ENCODE data around the gene ATL1. TPM values are rescaled to one million over a fixed set of nuclear protein-coding genes. Genes with fewer than 3 reads are reported as not detected.
"Not testable (repeated sequence)": the region's sequence is repeated elsewhere in the genome, so short reads cannot be mapped to it uniquely, and the experiment has no call there.

ATL1 gene
- total and polyA plus RNA-seq, 2 donors, result 1.5 to 2.6 TPM

GRCh38 chr14:50619569-50620141 is 59.7 kb downstream of the ATL1 start:
- H3K9me3 ChIP-seq (ENCODE audit: control insufficient read depth in 2 of 2, insufficient read depth in 1 of 2, low read length in 1 of 2), result no peaks in the 10 kb centered on the region
- DNase-seq (ENCODE audit: low read depth in 6 of 9, low spot score in 9 of 9), result peak in 7 of 9 donors; percentile 2 to 49 (median 6)
- H3K27me3 ChIP-seq (ENCODE audit: control insufficient read depth in 2 of 2, insufficient read depth in 1 of 2, low read length in 1 of 2), result no peaks in the 10 kb centered on the region
- H3K4me1 ChIP-seq (ENCODE audit: control insufficient read depth in 2 of 2, insufficient read depth in 2 of 2, low read length in 2 of 2), result no peaks in the 10 kb centered on the region
- WGBS, result 95% methylated on average over 5 of the region's 5 CpGs
- H3K36me3 ChIP-seq (ENCODE audit: control insufficient read depth in 2 of 2, insufficient read depth in 2 of 2, low read length in 1 of 2), result no peaks in the 10 kb centered on the region
- no peak overlapping the region for H3K27ac ChIP-seq (ENCODE audit: low read depth in 1 of 2, low read length in 1 of 2)
- H3K4me3 ChIP-seq (ENCODE audit: low read length in 2 of 2), result no peak overlapping the region

DNA sequence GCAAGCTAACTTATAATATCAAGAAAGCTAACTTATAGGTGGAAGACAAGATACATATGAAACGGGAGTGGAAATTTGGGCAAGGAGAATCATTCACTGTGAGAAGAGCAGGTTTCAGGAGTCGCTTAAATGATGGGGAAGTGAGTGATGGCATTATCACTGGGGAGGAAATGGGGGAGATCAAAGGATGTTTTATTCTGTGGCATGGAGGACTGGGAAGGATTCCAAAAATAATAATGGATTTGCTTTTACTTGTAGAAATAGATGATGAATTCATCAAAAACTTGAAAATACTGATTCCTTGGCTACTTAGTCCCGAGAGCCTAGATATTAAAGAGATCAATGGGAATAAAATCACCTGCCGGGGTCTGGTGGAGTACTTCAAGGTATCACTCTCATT is 60.4 kb downstream of the ATL1 start:
- no peaks in the 10 kb centered on the region for H3K27me3 ChIP-seq (ENCODE audit: control insufficient read depth in 2 of 2, insufficient read depth in 1 of 2, low read length in 1 of 2)
- no peaks in the 10 kb centered on the region for H3K9me3 ChIP-seq (ENCODE audit: control insufficient read depth in 2 of 2, insufficient read depth in 1 of 2, low read length in 1 of 2)
- DNase-seq (ENCODE audit: low read depth in 6 of 9, low spot score in 9 of 9), result no peak
- no peaks in the 10 kb centered on the region for H3K4me1 ChIP-seq (ENCODE audit: control insufficient read depth in 2 of 2, insufficient read depth in 2 of 2, low read length in 2 of 2)
- WGBS, result 96% methylated on average over 4 of the region's 4 CpGs
- no peaks in the 10 kb centered on the region for H3K36me3 ChIP-seq (ENCODE audit: control insufficient read depth in 2 of 2, insufficient read depth in 2 of 2, low read length in 1 of 2)
- H3K4me3 ChIP-seq (ENCODE audit: low read length in 2 of 2), result no peak overlapping the region
- H3K27ac ChIP-seq (ENCODE audit: low read depth in 1 of 2, low read length in 1 of 2), result no peak overlapping the region

DNA sequence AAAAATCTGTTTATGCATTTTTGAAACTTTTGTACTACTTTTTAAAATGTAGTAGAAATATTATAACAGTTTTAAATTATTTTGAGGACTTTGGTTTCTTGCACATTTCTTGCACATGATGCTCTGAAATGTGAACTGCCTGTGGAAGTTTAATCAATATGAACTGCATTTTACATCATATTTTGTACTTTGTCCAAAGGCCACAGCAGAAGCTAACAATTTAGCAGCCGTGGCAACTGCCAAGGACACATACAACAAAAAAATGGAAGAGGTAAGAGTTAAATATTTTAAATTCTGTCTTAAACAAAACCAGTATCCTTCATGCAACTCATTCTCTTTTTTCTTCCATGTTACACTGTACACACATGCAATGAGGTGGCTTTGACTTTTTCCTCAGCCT is 63.0 kb downstream of the ATL1 start:
- Histone ChIP-seq H3K4me3 (ENCODE audit: low read length in 2 of 2) (no peak overlapping the region), H3K36me3 (ENCODE audit: control insufficient read depth in 2 of 2, insufficient read depth in 2 of 2, low read length in 1 of 2) (no peaks in the 10 kb centered on the region), H3K27ac (ENCODE audit: low read depth in 1 of 2, low read length in 1 of 2) (no peak overlapping the region), H3K27me3 (ENCODE audit: control insufficient read depth in 2 of 2, insufficient read depth in 1 of 2, low read length in 1 of 2) (no peaks in the 10 kb centered on the region), H3K9me3 (ENCODE audit: control insufficient read depth in 2 of 2, insufficient read depth in 1 of 2, low read length in 1 of 2) (no peaks in the 10 kb centered on the region), H3K4me1 (ENCODE audit: control insufficient read depth in 2 of 2, insufficient read depth in 2 of 2, low read length in 2 of 2) (no peaks in the 10 kb centered on the region)
- DNase-seq (ENCODE audit: low read depth in 6 of 9, low spot score in 9 of 9), result no peak
- 99% methylated on average over 1 of the region's 1 CpG for WGBS

DNA sequence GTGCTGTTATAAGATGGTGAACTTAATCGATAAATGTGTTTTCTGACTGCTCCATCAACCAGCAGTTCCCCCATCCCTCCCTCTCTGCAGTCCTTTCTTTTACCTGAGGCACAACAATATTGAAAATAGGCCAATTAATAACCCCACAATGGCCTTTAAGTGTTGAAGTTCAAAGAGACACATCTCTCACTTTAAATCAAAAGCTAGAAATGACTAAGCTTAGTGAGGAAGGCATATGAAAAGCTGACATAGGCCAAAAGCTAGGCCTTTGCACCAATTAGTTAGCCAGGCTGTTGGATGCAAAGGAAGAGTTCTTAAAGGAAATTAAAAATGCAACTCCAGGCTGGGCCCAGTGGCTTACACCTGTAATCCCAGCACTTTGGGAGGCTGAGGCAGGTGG is 64.5 kb downstream of the ATL1 start:
- no peaks in the 10 kb centered on the region for H3K27me3 ChIP-seq (ENCODE audit: control insufficient read depth in 2 of 2, insufficient read depth in 1 of 2, low read length in 1 of 2)
- no peaks in the 10 kb centered on the region for H3K4me1 ChIP-seq (ENCODE audit: control insufficient read depth in 2 of 2, insufficient read depth in 2 of 2, low read length in 2 of 2)
- H3K4me3 ChIP-seq (ENCODE audit: low read length in 2 of 2), result no peak overlapping the region
- H3K27ac ChIP-seq (ENCODE audit: low read depth in 1 of 2, low read length in 1 of 2), result no peak overlapping the region
- no peaks in the 10 kb centered on the region for H3K9me3 ChIP-seq (ENCODE audit: control insufficient read depth in 2 of 2, insufficient read depth in 1 of 2, low read length in 1 of 2)
- 99% methylated on average over 1 of the region's 1 CpG for WGBS
- no peak for DNase-seq (ENCODE audit: low read depth in 6 of 9, low spot score in 9 of 9)
- H3K36me3 ChIP-seq (ENCODE audit: control insufficient read depth in 2 of 2, insufficient read depth in 2 of 2, low read length in 1 of 2), result no peaks in the 10 kb centered on the region

DNA sequence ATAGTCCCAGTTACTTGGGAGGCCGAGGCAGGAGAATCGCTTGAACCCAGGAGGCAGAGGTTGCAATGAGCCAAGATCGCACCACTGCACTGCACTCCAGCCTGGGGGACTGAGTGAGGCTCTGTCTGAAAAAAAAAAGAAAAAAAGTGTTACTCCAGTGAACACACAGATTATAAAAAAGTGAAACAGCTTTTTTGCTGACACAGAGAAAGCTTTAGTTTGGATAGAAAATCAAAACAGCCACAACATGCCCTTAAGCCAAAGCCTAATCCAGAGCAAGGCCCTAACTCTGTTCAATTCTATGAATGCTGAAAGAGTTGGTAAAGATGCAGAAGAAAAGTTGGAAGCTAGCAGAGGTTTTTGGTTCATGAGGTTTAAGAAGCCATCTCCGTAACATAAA is 65.0 kb downstream of the ATL1 start:
- H3K27ac ChIP-seq (ENCODE audit: low read depth in 1 of 2, low read length in 1 of 2); H3K4me1 ChIP-seq (ENCODE audit: control insufficient read depth in 2 of 2, insufficient read depth in 2 of 2, low read length in 2 of 2); H3K4me3 ChIP-seq (ENCODE audit: low read length in 2 of 2); H3K27me3 ChIP-seq (ENCODE audit: control insufficient read depth in 2 of 2, insufficient read depth in 1 of 2, low read length in 1 of 2); H3K9me3 ChIP-seq (ENCODE audit: control insufficient read depth in 2 of 2, insufficient read depth in 1 of 2, low read length in 1 of 2); H3K36me3 ChIP-seq (ENCODE audit: control insufficient read depth in 2 of 2, insufficient read depth in 2 of 2, low read length in 1 of 2); DNase-seq (ENCODE audit: low read depth in 6 of 9, low spot score in 9 of 9): not testable (repeated sequence)
- WGBS, result 100% methylated on average over 4 of the region's 4 CpGs

DNA sequence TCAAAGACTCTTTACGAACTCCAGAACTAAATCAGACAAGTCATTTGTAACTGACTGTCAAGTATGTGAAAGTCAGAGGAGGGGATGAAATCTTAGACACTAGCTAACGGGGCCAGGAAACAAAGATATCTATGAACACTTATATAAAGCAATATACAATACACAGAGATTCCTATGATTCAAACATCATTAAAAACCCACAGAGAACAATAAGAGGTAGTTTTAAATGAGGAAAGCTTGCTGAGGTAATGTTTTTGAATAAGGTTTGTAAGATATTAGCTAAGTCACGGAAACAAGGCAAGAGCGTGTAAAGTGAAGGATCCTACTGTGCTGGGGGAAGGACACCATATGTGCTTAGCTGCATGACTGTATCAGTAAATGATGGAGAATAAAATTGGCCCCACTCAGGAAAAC is 71.5 kb downstream of the ATL1 start:
- Histone ChIP-seq H3K4me3 (ENCODE audit: low read length in 2 of 2) (no peak overlapping the region), H3K27me3 (ENCODE audit: control insufficient read depth in 2 of 2, insufficient read depth in 1 of 2, low read length in 1 of 2) (no peaks in the 10 kb centered on the region), H3K4me1 (ENCODE audit: control insufficient read depth in 2 of 2, insufficient read depth in 2 of 2, low read length in 2 of 2) (no peaks in the 10 kb centered on the region), H3K27ac (ENCODE audit: low read depth in 1 of 2, low read length in 1 of 2) (no peak overlapping the region), H3K36me3 (ENCODE audit: control insufficient read depth in 2 of 2, insufficient read depth in 2 of 2, low read length in 1 of 2) (no peaks in the 10 kb centered on the region), H3K9me3 (ENCODE audit: control insufficient read depth in 2 of 2, insufficient read depth in 1 of 2, low read length in 1 of 2) (no peaks in the 10 kb centered on the region)
- WGBS, result 97% methylated on average over 4 of the region's 4 CpGs
- no peak for DNase-seq (ENCODE audit: low read depth in 6 of 9, low spot score in 9 of 9)

DNA sequence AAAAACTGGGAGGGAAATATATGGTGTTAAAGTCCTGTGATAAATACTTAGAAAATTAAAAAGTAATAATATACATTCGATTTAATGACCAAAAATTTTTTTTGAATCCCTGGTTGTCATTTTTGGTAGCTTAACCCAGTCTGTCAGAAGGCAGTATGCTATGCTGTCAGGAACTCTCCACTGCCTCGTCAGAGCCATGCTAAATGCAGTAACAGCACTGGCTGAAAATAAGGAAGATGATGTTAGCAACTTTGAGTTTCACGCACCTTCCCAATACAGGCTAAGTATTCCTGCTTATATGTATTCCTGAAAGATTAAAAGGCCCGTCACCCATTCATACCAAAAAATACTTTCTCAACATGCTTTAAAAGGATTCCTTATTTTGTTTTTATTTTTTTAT is 74.0 kb downstream of the ATL1 start:
- Histone ChIP-seq H3K36me3 (ENCODE audit: control insufficient read depth in 2 of 2, insufficient read depth in 2 of 2, low read length in 1 of 2) (no peaks in the 10 kb centered on the region), H3K4me3 (ENCODE audit: low read length in 2 of 2) (no peak overlapping the region), H3K9me3 (ENCODE audit: control insufficient read depth in 2 of 2, insufficient read depth in 1 of 2, low read length in 1 of 2) (no peaks in the 10 kb centered on the region), H3K27ac (ENCODE audit: low read depth in 1 of 2, low read length in 1 of 2) (no peak overlapping the region), H3K4me1 (ENCODE audit: control insufficient read depth in 2 of 2, insufficient read depth in 2 of 2, low read length in 2 of 2) (no peaks in the 10 kb centered on the region), H3K27me3 (ENCODE audit: control insufficient read depth in 2 of 2, insufficient read depth in 1 of 2, low read length in 1 of 2) (no peaks in the 10 kb centered on the region)
- no peak for DNase-seq (ENCODE audit: low read depth in 6 of 9, low spot score in 9 of 9)
- WGBS, result 97% methylated on average over 4 of the region's 4 CpGs

DNA sequence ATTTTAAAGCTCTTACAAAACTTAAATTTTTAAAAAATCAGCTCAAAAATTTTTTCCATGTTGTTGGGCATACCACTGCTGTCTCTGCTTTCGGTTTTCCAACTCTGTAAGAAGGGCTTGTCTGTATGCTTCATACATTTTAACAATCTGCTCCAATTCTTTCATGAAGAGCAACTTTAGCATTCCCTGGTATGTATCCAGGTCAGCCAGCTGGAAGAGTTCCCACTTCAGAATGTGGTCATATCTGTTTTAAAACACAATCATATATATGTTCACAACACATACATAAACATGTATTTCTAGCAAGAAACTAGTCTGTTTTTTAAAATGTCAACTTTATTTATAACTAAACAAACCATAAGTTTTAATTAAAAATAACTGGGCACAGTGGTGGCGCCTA is 75.2 kb downstream of the ATL1 start:
- WGBS, result 97% methylated on average over 2 of the region's 2 CpGs
- H3K27me3 ChIP-seq (ENCODE audit: control insufficient read depth in 2 of 2, insufficient read depth in 1 of 2, low read length in 1 of 2), result no peaks in the 10 kb centered on the region
- H3K9me3 ChIP-seq (ENCODE audit: control insufficient read depth in 2 of 2, insufficient read depth in 1 of 2, low read length in 1 of 2), result no peaks in the 10 kb centered on the region
- no peak overlapping the region for H3K27ac ChIP-seq (ENCODE audit: low read depth in 1 of 2, low read length in 1 of 2)
- H3K36me3 ChIP-seq (ENCODE audit: control insufficient read depth in 2 of 2, insufficient read depth in 2 of 2, low read length in 1 of 2), result no peaks in the 10 kb centered on the region
- no peak overlapping the region for H3K4me3 ChIP-seq (ENCODE audit: low read length in 2 of 2)
- no peak for DNase-seq (ENCODE audit: low read depth in 6 of 9, low spot score in 9 of 9)
- H3K4me1 ChIP-seq (ENCODE audit: control insufficient read depth in 2 of 2, insufficient read depth in 2 of 2, low read length in 2 of 2), result no peaks in the 10 kb centered on the region

GRCh38 chr14:50647282-50647681 is 87.3 kb downstream of the ATL1 start:
- no peak for DNase-seq (ENCODE audit: low read depth in 6 of 9, low spot score in 9 of 9)
- no peaks in the 10 kb centered on the region for H3K9me3 ChIP-seq (ENCODE audit: control insufficient read depth in 2 of 2, insufficient read depth in 1 of 2, low read length in 1 of 2)
- H3K4me3 ChIP-seq (ENCODE audit: low read length in 2 of 2), result no peak overlapping the region
- no peak overlapping the region for H3K27ac ChIP-seq (ENCODE audit: low read depth in 1 of 2, low read length in 1 of 2)
- H3K36me3 ChIP-seq (ENCODE audit: control insufficient read depth in 2 of 2, insufficient read depth in 2 of 2, low read length in 1 of 2), result no peaks in the 10 kb centered on the region
- no peaks in the 10 kb centered on the region for H3K4me1 ChIP-seq (ENCODE audit: control insufficient read depth in 2 of 2, insufficient read depth in 2 of 2, low read length in 2 of 2)
- H3K27me3 ChIP-seq (ENCODE audit: control insufficient read depth in 2 of 2, insufficient read depth in 1 of 2, low read length in 1 of 2), result no peaks in the 10 kb centered on the region
- WGBS, result 94% methylated on average over 6 of the region's 6 CpGs

DNA sequence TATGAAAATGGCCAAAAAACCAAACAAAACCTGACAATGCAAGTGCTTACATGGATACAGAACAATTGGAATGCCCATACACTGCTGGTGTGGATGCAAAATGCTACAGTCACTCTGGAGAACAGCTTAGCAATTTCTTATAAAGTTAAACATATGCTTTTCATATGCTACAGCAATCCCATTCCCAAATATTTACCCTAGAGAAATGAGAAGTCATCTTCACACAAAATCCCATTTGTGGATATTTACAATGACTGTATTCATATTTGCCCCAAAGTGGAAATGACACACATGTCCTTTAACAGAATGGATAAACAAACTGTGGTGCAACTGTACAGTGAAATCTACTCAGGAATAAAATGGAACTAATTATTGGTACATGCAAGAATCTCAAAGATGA is 87.8 kb downstream of the ATL1 start:
- Histone ChIP-seq H3K4me1 (ENCODE audit: control insufficient read depth in 2 of 2, insufficient read depth in 2 of 2, low read length in 2 of 2) (no peaks in the 10 kb centered on the region), H3K27ac (ENCODE audit: low read depth in 1 of 2, low read length in 1 of 2) (no peak overlapping the region), H3K9me3 (ENCODE audit: control insufficient read depth in 2 of 2, insufficient read depth in 1 of 2, low read length in 1 of 2) (no peaks in the 10 kb centered on the region), H3K27me3 (ENCODE audit: control insufficient read depth in 2 of 2, insufficient read depth in 1 of 2, low read length in 1 of 2) (no peaks in the 10 kb centered on the region), H3K4me3 (ENCODE audit: low read length in 2 of 2) (no peak overlapping the region), H3K36me3 (ENCODE audit: control insufficient read depth in 2 of 2, insufficient read depth in 2 of 2, low read length in 1 of 2) (no peaks in the 10 kb centered on the region)
- no peak for DNase-seq (ENCODE audit: low read depth in 6 of 9, low spot score in 9 of 9)
